ENCODE measurements around the gene LTV1. TPM values are rescaled to one million over a fixed set of nuclear protein-coding genes. Genes with fewer than 3 reads are reported as not detected.

The LTV1 gene
- total and polyA plus RNA-seq, 2 donors (not counting 1 experiment from before 2014, with no cell fraction given): 7.8 to 27.3 TPM

DNA sequence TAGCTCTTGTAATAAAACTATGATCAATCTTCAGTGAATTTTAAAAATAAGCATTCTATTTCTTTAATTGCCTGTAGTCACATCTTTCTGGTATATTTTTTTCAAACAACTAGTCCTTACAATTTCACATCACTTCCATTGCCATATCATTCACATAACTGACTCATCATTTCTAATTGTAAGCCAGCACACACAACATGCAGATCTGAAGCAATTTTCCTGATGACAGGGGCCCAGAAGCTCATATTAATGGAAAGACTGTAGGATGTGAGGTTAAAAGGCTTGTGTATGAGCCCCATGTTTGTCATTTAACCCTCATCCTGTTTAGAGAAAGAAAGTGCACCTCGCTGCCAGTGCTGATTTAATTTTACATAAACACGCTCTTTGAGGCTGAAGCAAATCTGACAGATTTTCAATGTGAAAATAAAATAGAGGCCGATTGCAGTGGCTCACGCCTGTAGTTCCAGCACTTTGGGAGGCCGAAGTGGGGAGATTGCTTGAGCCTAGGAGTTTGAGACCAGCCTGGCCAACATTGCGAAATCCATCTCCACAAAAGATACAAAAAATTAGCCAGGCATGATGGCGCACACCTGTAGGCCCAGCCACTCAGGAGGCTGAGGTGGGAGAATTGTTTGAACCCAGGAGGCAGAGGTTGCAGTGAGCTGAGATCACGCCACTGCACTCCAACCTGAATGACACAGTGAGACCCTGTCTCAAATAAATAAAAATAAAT lies 40.1 kb upstream of the LTV1 start:
- Histone ChIP-seq H3K27ac (ENCODE audit: low read length in 2 of 2) (no peak overlapping the region), H2AFZ (ENCODE audit: insufficient read depth, low read depth, low read length, poor library complexity, severe bottlenecking) (no peak overlapping the region), H3K9ac (ENCODE audit: low read length) (no peak overlapping the region), H3K4me3 (ENCODE audit: control extremely low read depth in 1 of 5, extremely low read depth in 1 of 5, insufficient read depth in 1 of 5, low read depth in 2 of 5, low read length in 4 of 5) (no peak overlapping the region), H3K27me3 (replicated peaks in 1 of 4; ENCODE audit: control extremely low read depth in 1 of 4, control insufficient read depth in 3 of 4, insufficient read depth in 4 of 4, low read length in 3 of 4) (no peaks in the 10 kb centered on the region), H4K20me1 (ENCODE audit: control insufficient read depth, insufficient read depth, low read length, poor library complexity, severe bottlenecking) (no peaks in the 10 kb centered on the region), H3K4me1 (ENCODE audit: control insufficient read depth in 2 of 2, insufficient read depth in 2 of 2, low read length in 2 of 2) (no peaks in the 10 kb centered on the region), H3K9me3 (ENCODE audit: control extremely low read depth in 1 of 3, control insufficient read depth in 2 of 3, insufficient read depth in 1 of 3, low read length in 2 of 3) (peaks cover 0 to 3% (median 2%) of the 10 kb centered on the region in 3 donors), H3K36me3 (replicated peaks in 1 of 2; ENCODE audit: control extremely low read depth in 1 of 2, control insufficient read depth in 1 of 2, extremely low read depth in 1 of 2, insufficient read depth in 2 of 2, low read length in 1 of 2) (no peaks in the 10 kb centered on the region), H3K79me2 (ENCODE audit: control insufficient read depth, insufficient read depth, low read length) (no peaks in the 10 kb centered on the region), H3K4me2 (replicated peaks; ENCODE audit: low read depth, low read length, poor library complexity, severe bottlenecking) (no peak overlapping the region)
- H3K27ac Mint-ChIP-seq: no peak overlapping the region
- WGBS (ENCODE audit: insufficient coverage): 96% methylated on average over 3 of the region's 8 CpGs
- CTCF ChIA-PET: no interaction called here
- POLR2A ChIA-PET: no interaction called here
- H3K4me3 Mint-ChIP-seq: no peak overlapping the region
- no peaks in the 10 kb centered on the region for H3K9me3 Mint-ChIP-seq (ENCODE audit: insufficient read depth)
- DNase-seq: no peak
- H3K4me1 Mint-ChIP-seq: no peaks in the 10 kb centered on the region
- no peaks in the 10 kb centered on the region for H3K27me3 Mint-ChIP-seq
- intact Hi-C loops (cut with micrococcal nuclease): no loop called here
- TF ChIP-seq EZH2 (IDR thresholded peaks at IDR 0.05; ENCODE audit: borderline replicate concordance, insufficient read depth, low read depth, low read length, poor library complexity, severe bottlenecking) (no peak), CTCF (IDR thresholded peaks at IDR 0.05) (no peak)
- no peak for ATAC-seq (ENCODE audit: low read depth)

GRCh38 chr6:143803769-143804568 lies 39.2 kb upstream of the LTV1 start:
- Mint-ChIP-seq H3K9me3 (ENCODE audit: insufficient read depth) (no peaks in the 10 kb centered on the region), H3K4me3 (no peak overlapping the region), H3K27ac (no peak overlapping the region), H3K27me3 (no peaks in the 10 kb centered on the region), H3K4me1 (no peaks in the 10 kb centered on the region)
- POLR2A ChIA-PET: no interaction called here
- H3K9me3 ChIP-seq (ENCODE audit: control extremely low read depth in 1 of 3, control insufficient read depth in 2 of 3, insufficient read depth in 1 of 3, low read length in 2 of 3): peaks cover 0 to 3% (median 2%) of the 10 kb centered on the region in 3 donors
- H3K27me3 ChIP-seq (replicated peaks in 1 of 4; ENCODE audit: control extremely low read depth in 1 of 4, control insufficient read depth in 3 of 4, insufficient read depth in 4 of 4, low read length in 3 of 4): no peaks in the 10 kb centered on the region
- DNase-seq: no peak
- no peaks in the 10 kb centered on the region for H3K36me3 ChIP-seq (replicated peaks in 1 of 2; ENCODE audit: control extremely low read depth in 1 of 2, control insufficient read depth in 1 of 2, extremely low read depth in 1 of 2, insufficient read depth in 2 of 2, low read length in 1 of 2)
- intact Hi-C loops (cut with micrococcal nuclease): no loop called here
- CTCF ChIA-PET: no interaction called here
- no peak overlapping the region for H3K9ac ChIP-seq (ENCODE audit: low read length)
- H3K4me1 ChIP-seq (ENCODE audit: control insufficient read depth in 2 of 2, insufficient read depth in 2 of 2, low read length in 2 of 2): no peaks in the 10 kb centered on the region
- no peaks in the 10 kb centered on the region for H3K79me2 ChIP-seq (ENCODE audit: control insufficient read depth, insufficient read depth, low read length)
- no peak overlapping the region for H3K27ac ChIP-seq (ENCODE audit: low read length in 2 of 2)
- no peak overlapping the region for H3K4me3 ChIP-seq (ENCODE audit: control extremely low read depth in 1 of 5, extremely low read depth in 1 of 5, insufficient read depth in 1 of 5, low read depth in 2 of 5, low read length in 4 of 5)
- H2AFZ ChIP-seq (ENCODE audit: insufficient read depth, low read depth, low read length, poor library complexity, severe bottlenecking): no peak overlapping the region
- WGBS (ENCODE audit: insufficient coverage): 83% methylated on average over 3 of the region's 9 CpGs
- H4K20me1 ChIP-seq (ENCODE audit: control insufficient read depth, insufficient read depth, low read length, poor library complexity, severe bottlenecking): no peaks in the 10 kb centered on the region
- H3K4me2 ChIP-seq (replicated peaks; ENCODE audit: low read depth, low read length, poor library complexity, severe bottlenecking): no peak overlapping the region
- no peak for ATAC-seq (ENCODE audit: low read depth)
- TF ChIP-seq CTCF (IDR thresholded peaks at IDR 0.05) (no peak), EZH2 (IDR thresholded peaks at IDR 0.05; ENCODE audit: borderline replicate concordance, insufficient read depth, low read depth, low read length, poor library complexity, severe bottlenecking) (no peak)

All from B cell (primary cell).